ENCODE measurements around the gene CACTIN.
"Not testable (repeated sequence)": the region's sequence is repeated elsewhere in the genome, so short reads cannot be mapped to it uniquely, and the experiment has no call there.

Gene CACTIN

DNA sequence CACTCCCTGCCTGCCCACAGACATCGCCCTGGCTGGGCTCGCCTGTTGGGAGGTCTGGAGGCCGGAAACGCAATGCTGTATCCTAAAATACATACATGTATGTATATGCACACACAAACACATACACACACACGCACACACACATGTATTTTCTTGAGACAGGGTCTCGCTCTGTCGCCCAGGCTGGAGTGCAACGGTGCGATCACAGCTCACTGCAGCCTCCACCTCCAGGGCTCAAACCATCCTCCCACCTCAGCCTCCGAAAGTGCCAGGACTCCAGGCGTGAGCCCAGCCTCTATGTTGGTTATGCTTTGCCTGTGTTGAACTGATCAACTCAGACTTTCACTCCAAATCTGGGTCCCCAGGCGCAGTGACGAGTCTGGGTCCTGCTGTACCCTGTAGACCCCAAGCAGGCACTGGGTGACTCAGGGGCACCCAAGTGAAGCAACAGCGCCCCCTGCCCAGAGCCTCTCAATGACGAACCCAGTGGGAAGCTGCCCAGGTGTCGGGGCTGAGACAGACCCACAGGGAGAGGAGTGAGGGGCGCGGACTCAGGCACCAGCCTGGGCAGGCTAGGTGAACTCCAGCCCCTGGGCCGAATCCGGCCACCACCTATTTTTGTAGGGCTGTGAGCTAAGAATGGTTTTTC is 27.4 kb upstream of the CACTIN start:
- peaks cover 3 to 56% (median 13%) of the 10 kb centered on the region in 11 experiments; a peak in 17 of 22 replicates for H4K20me1 ChIP-seq
- peaks cover 0 to 6% (median 0%) of the 10 kb centered on the region in 11 experiments; a peak in 2 of 22 replicates for H3K9me3 ChIP-seq (replicated peaks in 1 of 11)
- peak overlapping the region in 7 of 11 experiments; percentile 17 to 93 (median 61); a peak in 9 of 22 replicates for H3K27ac ChIP-seq
- H3K4me1 ChIP-seq: peaks cover 26 to 58% (median 51%) of the 10 kb centered on the region in 10 experiments
- peak overlapping the region in 5 of 11 experiments; percentile 0 to 87 (median 18); a peak in 4 of 22 replicates for H3K9ac ChIP-seq
- H3K4me3 ChIP-seq: no peak overlapping the region
- TF ChIP-seq Cebpa-rat (IDR thresholded peaks at IDR 0.05): no peak
- H3K4me2 ChIP-seq: peak overlapping the region in 6 of 11 experiments; percentile 77 to 95 (median 88); a peak in 1 of 22 replicates
- peaks cover 41 to 74% (median 63%) of the 10 kb centered on the region in 11 experiments for H3K36me3 ChIP-seq
- H3K27me3 ChIP-seq: no peaks in the 10 kb centered on the region

DNA sequence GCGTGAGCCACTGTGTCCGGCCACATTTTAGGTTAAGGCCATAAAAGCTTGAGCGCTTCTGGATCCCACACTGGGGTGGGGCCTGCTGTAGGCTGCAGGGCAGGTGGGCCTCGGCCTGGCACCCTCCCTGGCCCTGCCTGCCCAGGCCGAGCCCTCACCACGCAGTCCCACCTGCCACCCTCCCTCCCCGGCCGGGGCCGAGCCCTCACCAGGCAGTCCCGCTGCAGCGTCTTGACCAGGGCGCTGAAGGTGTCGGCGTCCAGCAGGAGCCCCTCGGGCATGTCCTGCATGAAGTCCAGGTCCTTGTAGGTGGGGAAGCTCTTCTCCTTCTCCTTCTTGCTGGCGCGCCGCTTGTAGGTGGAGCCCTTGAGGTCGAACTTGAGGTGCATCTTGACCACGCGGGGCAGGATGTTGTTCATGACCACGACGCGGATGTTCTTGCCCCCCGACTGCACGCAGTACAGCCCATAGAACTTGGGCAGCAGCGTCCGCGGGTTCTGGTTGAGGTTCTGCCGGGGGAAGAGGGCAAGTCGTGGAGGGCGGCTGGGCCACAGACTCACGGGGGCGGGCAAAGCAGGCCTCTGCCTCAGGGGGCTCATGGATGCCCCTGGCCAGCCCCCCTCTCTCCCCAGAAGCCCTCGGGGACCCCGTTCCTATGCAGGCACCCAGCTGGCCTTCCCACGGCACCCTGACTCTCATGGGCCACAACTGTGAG is 26.6 kb upstream of the CACTIN start:
- H3K27ac ChIP-seq: peak overlapping the region in 4 of 11 experiments; percentile 23 to 93 (median 53); a peak in 7 of 22 replicates
- peaks cover 20 to 50% (median 44%) of the 10 kb centered on the region in 10 experiments for H3K4me1 ChIP-seq
- peaks cover 3 to 55% (median 11%) of the 10 kb centered on the region in 11 experiments; a peak in 17 of 22 replicates for H4K20me1 ChIP-seq
- H3K9me3 ChIP-seq (replicated peaks in 1 of 11): peaks cover 0 to 6% (median 0%) of the 10 kb centered on the region in 11 experiments; a peak in 2 of 22 replicates
- TF ChIP-seq Cebpa-rat (IDR thresholded peaks at IDR 0.05): no peak
- no peak overlapping the region for H3K4me2 ChIP-seq
- H3K9ac ChIP-seq: peak overlapping the region in 3 of 11 experiments; percentile 12 to 87 (median 38); a peak in 3 of 22 replicates
- H3K27me3 ChIP-seq: no peaks in the 10 kb centered on the region
- H3K4me3 ChIP-seq: no peak overlapping the region
- peaks cover 38 to 73% (median 62%) of the 10 kb centered on the region in 11 experiments for H3K36me3 ChIP-seq

DNA sequence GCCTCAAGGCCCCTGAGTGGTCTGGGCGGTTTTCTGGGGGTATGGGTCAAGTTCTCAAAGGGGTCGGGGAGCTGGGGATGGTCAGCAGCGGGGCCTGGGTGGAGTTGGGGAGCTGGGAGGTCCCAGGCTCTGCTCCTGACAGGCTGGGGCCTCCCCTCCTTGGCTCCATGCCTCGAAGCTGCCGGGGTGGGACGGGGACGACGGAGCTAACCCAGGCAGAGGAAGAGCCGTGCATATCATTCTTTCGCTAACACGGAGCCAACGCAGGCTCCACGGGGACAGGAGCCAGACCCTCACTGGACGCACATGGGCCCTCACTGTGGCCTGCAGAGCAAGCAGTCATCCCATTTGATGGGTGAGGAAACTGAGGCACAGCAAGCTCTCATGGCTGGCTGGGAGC is 25.8 kb upstream of the CACTIN start:
- Histone ChIP-seq H3K9me3 (replicated peaks in 1 of 11) (peaks cover 0 to 6% (median 0%) of the 10 kb centered on the region in 11 experiments; a peak in 2 of 22 replicates), H3K36me3 (peaks cover 30 to 73% (median 54%) of the 10 kb centered on the region in 11 experiments), H3K9ac (no peak overlapping the region), H3K27me3 (no peaks in the 10 kb centered on the region), H4K20me1 (peaks cover 0 to 50% (median 11%) of the 10 kb centered on the region in 11 experiments; a peak in 16 of 22 replicates), H3K4me3 (no peak overlapping the region), H3K4me2 (no peak overlapping the region), H3K4me1 (peaks cover 20 to 42% (median 38%) of the 10 kb centered on the region in 10 experiments), H3K27ac (peak overlapping the region in 1 of 11 experiments; percentile 93; a peak in 1 of 22 replicates)
- TF ChIP-seq Cebpa-rat (IDR thresholded peaks at IDR 0.05): no peak

DNA sequence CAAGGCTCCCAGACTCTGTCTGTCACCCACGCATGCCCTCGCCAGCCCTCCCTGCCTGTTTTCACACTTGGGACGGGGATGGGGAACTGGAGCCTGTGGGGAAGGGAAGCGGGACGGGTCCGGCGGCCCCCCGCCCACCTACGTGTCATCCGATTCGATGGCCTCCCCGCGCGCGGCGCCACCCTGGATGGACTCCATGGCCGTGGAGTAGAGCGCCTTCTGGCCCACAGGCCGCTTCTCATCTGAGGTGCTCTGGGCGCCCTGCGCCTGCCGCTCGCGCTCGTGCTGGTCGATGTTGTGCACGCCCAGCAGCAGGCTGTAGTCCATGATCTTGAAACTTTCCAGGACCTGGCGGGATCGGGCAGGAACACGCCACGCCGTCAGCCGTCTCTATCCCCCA is 25.1 kb upstream of the CACTIN start:
- Histone ChIP-seq H4K20me1 (peaks cover 0 to 51% (median 8%) of the 10 kb centered on the region in 11 experiments; a peak in 17 of 22 replicates), H3K27me3 (no peaks in the 10 kb centered on the region), H3K9me3 (replicated peaks in 1 of 11) (no peaks in the 10 kb centered on the region), H3K4me1 (peaks cover 17 to 35% (median 31%) of the 10 kb centered on the region in 10 experiments), H3K9ac (no peak overlapping the region), H3K4me2 (no peak overlapping the region), H3K27ac (peak overlapping the region in 1 of 11 experiments; percentile 7; a peak in 1 of 22 replicates), H3K4me3 (no peak overlapping the region), H3K36me3 (peaks cover 24 to 73% (median 51%) of the 10 kb centered on the region in 11 experiments)
- no peak for TF ChIP-seq Cebpa-rat (IDR thresholded peaks at IDR 0.05)

DNA sequence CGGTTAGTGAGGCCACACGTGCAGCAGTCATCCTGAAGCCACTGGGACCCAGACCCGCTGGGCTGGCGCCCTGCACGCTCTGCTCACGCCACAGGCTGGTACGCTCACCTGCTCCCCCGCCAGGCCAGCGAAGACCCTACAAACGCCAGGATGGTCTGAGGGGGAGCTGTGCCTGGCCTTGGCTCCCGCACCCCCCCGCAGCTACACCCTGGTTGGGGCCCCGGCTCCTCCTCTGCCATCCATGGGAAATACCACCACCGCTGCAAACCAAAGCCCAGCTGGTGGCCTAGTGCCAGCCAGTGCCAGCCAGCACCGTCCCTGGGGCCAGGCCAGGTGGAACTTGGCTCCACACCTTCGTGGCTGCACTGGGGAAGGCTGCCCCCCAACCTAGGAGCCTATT is 23.3 kb upstream of the CACTIN start:
- H3K9me3 ChIP-seq (replicated peaks in 1 of 11): no peaks in the 10 kb centered on the region
- no peak for TF ChIP-seq Cebpa-rat (IDR thresholded peaks at IDR 0.05)

DNA sequence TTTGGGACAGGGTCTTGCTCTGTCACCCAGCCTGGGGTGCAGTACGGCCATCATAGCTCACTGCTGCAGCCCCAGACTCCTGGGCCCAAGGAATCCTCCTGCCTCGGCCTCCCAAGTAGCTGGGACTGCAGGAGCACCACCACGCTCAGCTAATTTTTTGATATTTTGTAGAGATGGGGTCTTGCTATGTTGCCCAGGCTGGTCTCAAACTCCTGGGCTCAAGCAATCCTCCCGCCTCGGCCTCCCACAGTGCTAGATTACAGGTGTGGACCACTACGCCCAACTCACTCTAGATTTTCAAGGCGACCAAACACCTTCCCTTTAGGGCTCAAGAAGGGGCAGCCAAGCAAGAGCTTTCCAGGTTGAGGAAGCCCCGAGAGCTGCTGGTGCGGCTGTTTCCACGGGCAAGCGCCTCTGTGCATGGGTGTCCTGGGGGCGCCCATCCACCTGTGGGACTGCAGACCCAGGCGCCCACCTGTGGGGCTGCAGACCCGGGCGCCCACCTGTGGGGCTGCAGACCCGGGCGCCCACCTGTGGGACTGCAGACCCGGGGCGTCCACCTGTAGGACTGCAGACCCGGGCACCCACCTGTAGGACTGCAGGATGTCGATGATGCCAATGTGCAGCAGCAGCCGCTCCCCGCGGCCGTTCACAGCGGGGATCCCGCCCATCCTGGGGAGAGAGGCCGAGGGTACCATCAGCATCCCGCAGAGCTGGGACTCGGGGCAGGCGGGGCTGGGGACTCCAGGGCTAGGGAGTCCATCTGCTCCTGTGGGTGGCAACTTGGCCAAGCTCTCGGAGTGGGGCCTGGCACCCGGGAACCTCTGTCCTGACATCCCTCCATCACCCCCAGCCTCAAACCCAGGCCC is 21.7 kb upstream of the CACTIN start:
- peaks cover 27 to 90% (median 70%) of the 10 kb centered on the region in 11 experiments for H3K36me3 ChIP-seq
- H3K27me3 ChIP-seq: no peaks in the 10 kb centered on the region
- peaks cover 0 to under 1% (median 0%) of the 10 kb centered on the region in 10 experiments; a peak in 1 of 20 replicates for H3K4me1 ChIP-seq
- H4K20me1 ChIP-seq: peaks cover 0 to 76% (median 0%) of the 10 kb centered on the region in 11 experiments; a peak in 9 of 22 replicates
- no peak overlapping the region for H3K4me2 ChIP-seq
- H3K9me3 ChIP-seq (replicated peaks in 1 of 11): no peaks in the 10 kb centered on the region
- TF ChIP-seq Cebpa-rat (IDR thresholded peaks at IDR 0.05): no peak
- no peak overlapping the region for H3K27ac ChIP-seq
- no peak overlapping the region for H3K9ac ChIP-seq
- no peak overlapping the region for H3K4me3 ChIP-seq

More for the DNA sequence above, 23.3 kb upstream of the CACTIN start:
- Histone ChIP-seq H3K4me3 (no peak overlapping the region), H3K27me3 (no peaks in the 10 kb centered on the region), H3K27ac (no peak overlapping the region), H3K36me3 (peaks cover 24 to 88% (median 68%) of the 10 kb centered on the region in 11 experiments), H3K4me1 (peaks cover 0 to 17% (median 13%) of the 10 kb centered on the region in 10 experiments; a peak in 19 of 20 replicates), H4K20me1 (peaks cover 0 to 62% (median 0%) of the 10 kb centered on the region in 11 experiments; a peak in 8 of 22 replicates), H3K4me2 (no peak overlapping the region), H3K9ac (no peak overlapping the region)

DNA sequence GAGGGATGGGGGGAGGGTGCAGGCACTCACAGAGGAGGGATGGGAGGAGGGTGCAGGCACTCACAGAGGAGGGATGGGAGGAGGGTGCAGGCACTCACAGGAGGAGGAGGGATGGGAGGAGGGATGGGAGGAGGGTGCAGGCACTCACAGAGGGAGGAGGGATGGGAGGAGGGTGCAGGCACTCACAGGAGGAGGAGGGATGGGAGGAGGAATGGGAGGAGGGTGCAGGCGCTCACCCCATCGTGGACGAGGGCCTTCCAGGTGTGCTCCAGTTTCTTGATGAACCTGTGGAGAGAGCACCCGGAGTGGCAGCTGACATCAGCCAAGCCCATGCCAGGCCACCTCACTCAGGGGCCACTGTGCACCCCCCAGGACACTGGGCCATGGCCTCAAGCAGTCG is 20.5 kb upstream of the CACTIN start:
- H3K4me1 ChIP-seq; H3K27me3 ChIP-seq; H3K27ac ChIP-seq; H3K9me3 ChIP-seq (replicated peaks in 1 of 11); H3K4me3 ChIP-seq; H3K4me2 ChIP-seq; H3K9ac ChIP-seq: not testable (repeated sequence)
- H4K20me1 ChIP-seq: peaks cover 0 to 81% (median 7%) of the 10 kb centered on the region in 11 experiments; a peak in 10 of 22 replicates
- H3K36me3 ChIP-seq: peaks cover 17 to 90% (median 70%) of the 10 kb centered on the region in 11 experiments

DNA sequence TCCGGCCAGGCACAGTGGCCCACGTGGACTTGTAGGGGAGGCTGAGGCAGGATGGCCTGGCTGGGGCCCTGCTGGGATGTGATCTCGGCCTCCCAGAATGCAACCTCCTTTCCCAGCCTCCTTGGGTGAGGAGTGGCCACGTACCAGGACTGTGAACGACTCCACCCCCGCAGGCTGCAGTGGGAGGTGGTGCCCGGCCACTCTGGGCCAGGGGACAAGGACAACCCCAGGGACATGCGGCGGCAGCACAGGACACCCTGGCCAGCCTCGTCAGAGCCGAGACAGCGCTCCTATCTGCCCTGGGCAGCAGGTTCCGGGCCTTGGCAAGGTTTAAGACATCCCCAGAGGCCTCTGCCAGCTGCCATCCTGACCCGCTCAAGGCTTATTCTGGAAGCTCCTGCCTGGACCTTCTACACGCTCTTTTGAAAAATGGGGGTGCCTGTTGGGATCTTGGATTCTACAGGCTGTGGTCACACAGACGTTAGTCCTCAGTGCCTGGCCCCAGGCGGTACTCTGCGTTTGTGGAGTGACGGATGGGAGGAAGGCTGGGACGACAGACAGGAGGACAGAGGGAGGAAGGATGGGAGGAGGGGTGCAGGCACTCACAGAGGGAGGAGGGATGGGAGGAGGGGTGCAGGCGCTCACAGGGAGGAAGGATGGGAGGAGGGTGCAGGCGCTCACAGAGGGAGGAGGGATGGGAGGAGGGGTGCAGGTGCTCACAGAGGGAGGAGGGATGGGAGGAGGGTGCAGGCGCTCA is 19.9 kb upstream of the CACTIN start:
- peaks cover 11 to 90% (median 70%) of the 10 kb centered on the region in 11 experiments for H3K36me3 ChIP-seq
- no peaks in the 10 kb centered on the region for H3K9me3 ChIP-seq (replicated peaks in 1 of 11)
- no peak overlapping the region for H3K9ac ChIP-seq
- no peak overlapping the region for H3K27ac ChIP-seq
- H3K4me3 ChIP-seq: no peak overlapping the region
- peaks cover 0 to 13% (median 0%) of the 10 kb centered on the region in 10 experiments; a peak in 6 of 20 replicates for H3K4me1 ChIP-seq
- no peak for TF ChIP-seq Cebpa-rat (IDR thresholded peaks at IDR 0.05)
- peaks cover 0 to 81% (median 10%) of the 10 kb centered on the region in 11 experiments; a peak in 11 of 22 replicates for H4K20me1 ChIP-seq
- no peak overlapping the region for H3K4me2 ChIP-seq
- no peaks in the 10 kb centered on the region for H3K27me3 ChIP-seq
